GM12891 (cell line): ENCODE results near the gene GCK.

Experiments
- PAX5 ChIP-seq: IDR thresholded peaks from 2 replicates; pipeline ENCODE4 v1.6.1; 2011; ENCODE audit warnings: low read length, moderate library complexity, mild to moderate bottlenecking; ENCODE audit not compliant: insufficient read depth, severe bottlenecking
- POLR2A ChIP-seq: IDR thresholded peaks from 2 replicates; pipeline ENCODE4 v1.6.1; 2011; ENCODE audit warnings: low read depth, low read length, control low read depth
- POLR2AphosphoS5 ChIP-seq: IDR thresholded peaks from 2 replicates; pipeline ENCODE4 v1.6.1; 2011; ENCODE audit warnings: low read depth, low read length, control low read depth
- SPI1 ChIP-seq: IDR thresholded peaks from 2 replicates; pipeline ENCODE4 v1.6.1; 2011; ENCODE audit warnings: low read depth, low read length, control low read depth
- TAF1 ChIP-seq: IDR thresholded peaks from 2 replicates; pipeline ENCODE4 v1.6.1; 2011; ENCODE audit warnings: low read depth, low read length, control low read depth

GRCh38 chr7:44236333-44236728, 47.1 kb upstream of the GCK start:
- TF ChIP-seq POLR2A (no peak), TAF1 (no peak), POLR2AphosphoS5 (no peak), PAX5 (no peak), SPI1 (0 out of 2 replicates have a peak, but pooled peaks have one; percentile 4)
